ENCODE data around the gene ADAMTS6.
"Not testable (repeated sequence)": the region's sequence is repeated elsewhere in the genome, so short reads cannot be mapped to it uniquely, and the experiment has no call there.

The ADAMTS6 gene

DNA sequence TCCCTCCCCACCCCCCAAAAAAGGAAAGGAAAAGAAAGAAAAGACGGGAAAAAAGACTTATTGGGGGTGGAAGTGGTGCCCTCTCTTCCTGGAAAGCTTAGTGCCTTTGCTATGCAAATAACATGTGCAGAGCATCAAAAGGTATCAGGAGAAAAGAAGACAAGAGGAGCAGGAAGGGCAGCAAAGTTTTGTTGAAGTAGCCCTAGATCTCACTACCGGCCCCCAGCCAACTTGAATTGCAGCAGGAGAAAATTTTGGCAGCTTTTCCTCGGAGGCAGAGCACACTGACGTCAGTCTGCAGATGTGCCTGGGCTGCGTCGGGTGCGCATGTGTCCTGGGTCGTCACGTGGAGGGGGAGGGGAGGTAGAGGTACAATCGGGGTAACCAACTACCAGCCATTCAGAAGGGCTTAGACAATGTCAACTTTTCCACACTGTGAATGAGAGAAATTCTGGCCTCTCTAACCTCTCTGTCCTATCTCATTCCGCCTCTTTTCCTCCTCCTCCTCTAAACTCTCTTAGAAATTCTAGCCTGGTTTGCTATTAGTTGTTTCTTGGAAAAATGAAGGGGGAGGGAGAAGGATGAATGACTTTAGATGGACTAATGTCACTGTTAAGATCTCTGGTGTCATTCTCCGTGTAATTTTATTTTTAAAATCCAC is at the start of gene ADAMTS6:
Gene ADAMTS6 (minus strand): TSS at position 286 of the 661 bp plus-strand sequence. CDS start 8,247 bp downstream, outside the sequence.
- no peak for FAIRE-seq

GRCh38 chr5:65530904-65531303 is 49.2 kb upstream of the ADAMTS6 start:
- no peak for FAIRE-seq

DNA sequence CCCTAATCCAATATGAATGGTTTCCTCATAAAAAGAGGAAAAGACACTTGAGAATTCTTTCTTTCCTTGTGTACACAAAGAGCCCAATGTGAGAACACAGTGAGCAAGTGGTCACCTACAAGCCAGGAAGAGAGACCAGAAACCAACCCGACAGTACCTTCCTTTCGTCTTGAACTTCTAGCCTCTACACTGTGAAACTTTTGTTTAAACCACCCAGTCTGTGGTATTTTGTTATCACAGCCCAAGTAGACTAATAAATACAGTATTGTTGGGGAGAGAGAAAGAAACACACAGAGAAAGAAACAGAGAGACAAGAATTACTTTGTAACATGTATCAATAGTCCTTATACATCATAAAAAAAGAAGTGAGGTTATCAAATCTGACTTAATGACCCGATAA is 44.0 kb upstream of the ADAMTS6 start:
- FAIRE-seq = no peak

GRCh38 chr5:65512170-65512937 is 30.6 kb upstream of the ADAMTS6 start:
- FAIRE-seq = no peak

DNA sequence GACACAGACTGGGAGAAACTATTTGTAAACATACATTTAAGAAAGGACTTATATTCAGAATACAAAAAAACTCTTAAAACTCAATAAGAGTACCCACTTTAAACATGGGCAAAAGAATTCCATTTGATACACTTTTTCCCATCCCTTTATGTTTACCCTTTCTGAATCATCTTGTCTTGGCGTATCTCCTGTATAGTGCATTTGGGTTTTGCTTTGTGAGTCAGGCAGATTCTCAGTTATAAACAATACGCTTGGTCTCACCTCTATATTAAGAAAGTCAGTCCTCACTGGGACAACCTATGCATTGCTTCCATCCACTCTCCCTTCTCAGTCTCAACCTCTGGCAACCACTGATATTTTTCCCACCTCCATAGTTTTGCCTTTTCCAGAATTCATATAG is 27.3 kb upstream of the ADAMTS6 start:
- no peak for FAIRE-seq

GRCh38 chr5:65506961-65507360 is 25.2 kb upstream of the ADAMTS6 start:
- no peak for FAIRE-seq

DNA sequence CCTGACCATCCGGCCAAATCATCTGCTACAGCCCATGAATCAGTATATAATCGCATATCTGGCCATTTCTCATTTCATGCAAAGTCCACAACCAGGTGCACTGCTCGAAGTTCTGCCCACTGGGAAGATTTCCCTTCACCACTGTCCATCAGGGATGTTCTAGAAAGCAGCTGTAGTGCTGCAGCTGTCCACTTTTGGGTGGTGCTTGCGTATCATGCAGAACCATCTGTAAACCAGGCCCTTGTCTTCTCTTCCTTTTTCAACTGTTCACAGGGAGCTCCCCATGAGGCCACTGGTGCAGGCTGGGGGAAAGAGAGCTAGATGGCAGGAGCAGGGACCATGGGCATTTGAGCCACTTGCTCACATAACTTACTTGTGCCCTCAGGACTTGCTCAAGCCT is 7.4 kb upstream of the ADAMTS6 start:
- FAIRE-seq = no peak

DNA sequence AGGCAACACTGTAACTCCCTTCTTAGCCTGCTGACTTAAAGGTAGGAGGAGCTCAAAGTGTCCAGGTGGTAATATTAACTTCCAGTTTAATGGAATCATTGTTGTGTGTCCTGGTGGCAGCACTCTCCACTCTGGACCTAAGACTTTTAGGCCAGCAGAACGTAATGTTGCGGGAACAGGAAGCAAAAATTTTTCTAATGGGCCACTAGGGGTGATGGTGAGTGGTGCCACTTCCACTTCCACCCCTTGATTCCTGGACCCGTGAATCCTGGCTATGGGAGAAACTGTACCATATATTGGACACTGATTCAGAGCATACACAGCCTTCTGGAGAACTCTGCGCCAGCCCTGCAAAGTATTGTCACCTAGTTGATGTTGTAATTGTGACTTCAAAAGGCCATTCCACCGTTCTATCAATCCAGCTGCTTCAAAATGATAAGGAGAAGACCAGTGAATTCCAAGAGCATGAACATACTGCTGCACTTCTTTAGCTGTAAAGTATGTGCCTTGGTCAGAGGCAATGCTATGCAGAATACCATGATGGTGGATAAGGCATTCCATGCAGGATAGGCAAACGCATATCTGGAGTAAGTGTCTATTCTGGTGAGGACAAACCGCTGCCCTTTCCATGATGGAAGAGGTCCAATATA is 6.4 kb upstream of the ADAMTS6 start:
- FAIRE-seq = not testable (repeated sequence)

GRCh38 chr5:65486803-65487202 is 5.1 kb upstream of the ADAMTS6 start:
- not testable (repeated sequence) for FAIRE-seq

GRCh38 chr5:65485405-65485804 is 3.7 kb upstream of the ADAMTS6 start:
- FAIRE-seq = no peak

DNA sequence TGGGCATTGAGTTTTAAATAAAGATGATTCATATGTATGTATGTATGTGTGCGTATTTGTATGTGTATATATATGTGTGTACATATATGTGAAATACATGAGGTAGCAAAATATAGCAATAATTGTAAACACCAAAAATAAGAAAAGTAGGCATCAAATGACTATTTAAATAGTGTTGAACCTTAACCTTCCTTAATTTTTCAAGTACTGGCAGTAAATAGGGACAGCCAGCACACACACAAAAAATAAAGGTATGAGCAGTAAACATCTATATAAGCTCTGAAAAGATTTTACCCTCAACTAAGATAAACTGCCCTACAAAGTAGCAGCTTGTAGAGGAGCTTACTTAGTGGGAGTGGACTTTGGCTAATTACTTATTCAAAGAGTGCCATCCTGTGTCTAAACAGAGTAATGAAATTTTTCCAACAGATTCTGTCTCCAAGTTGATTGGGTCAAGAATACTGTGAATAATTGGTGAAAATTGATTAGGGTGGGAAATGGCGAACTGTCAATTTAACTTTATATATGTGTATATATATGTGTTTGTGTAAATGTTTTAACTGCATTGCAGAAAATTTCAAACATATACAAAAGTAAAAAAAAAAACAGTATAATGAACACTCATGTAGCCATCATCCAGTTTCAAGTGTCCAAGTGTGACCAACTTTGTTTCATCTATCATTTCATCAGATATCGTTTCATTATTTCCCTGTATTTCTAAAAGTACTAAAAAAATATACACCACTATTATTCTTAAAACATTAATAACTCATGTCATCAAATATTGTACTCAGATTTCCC is 2.0 kb upstream of the ADAMTS6 start:
- FAIRE-seq = peak; percentile 95

DNA sequence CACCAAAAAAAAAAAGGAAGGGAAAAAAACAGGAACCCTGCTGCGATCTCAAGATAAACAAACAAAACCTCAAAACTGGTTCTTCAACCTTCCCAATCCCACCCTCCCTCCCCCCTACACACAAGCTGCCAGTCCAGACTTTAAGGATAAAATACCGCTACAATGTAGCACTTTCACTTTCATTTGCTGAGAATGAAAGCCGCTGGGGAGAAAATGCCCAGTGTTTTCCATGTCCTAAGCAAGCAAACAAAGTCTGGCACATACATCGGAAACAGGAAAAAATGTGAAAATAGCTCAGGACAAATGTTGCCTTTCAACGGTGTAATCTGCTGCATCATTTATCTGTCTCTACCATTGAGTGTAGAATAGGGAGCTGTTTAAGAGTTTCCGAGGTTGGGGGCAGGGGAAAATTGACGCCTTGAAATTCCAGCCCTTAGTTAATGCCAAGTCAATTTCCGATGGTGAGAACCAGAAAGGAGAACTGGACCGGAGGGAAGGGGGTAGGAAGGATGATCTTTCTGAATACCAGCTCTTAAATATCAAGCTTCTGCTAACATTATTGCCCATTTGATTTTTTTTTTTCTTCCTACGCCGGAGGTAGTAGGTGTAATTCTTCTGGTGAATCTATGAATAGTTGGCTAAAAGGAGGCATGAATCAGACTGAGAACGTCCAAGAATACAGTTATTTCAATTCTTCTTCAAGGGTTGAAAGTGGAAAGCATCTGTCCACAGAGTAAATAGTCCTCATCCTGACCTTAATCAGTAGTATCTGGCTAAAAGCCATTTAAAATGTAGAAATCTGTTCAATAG is 1.2 kb upstream of the ADAMTS6 start:
- no peak for FAIRE-seq

GRCh38 chr5:65482296-65482735 is 596 bp upstream of the ADAMTS6 start:
- no peak for FAIRE-seq

GRCh38 chr5:65481171-65481581 is 544 bp downstream of the ADAMTS6 start:
- no peak for FAIRE-seq

GRCh38 chr5:65480306-65480865 is 1.3 kb downstream of the ADAMTS6 start:
- FAIRE-seq = no peak

DNA sequence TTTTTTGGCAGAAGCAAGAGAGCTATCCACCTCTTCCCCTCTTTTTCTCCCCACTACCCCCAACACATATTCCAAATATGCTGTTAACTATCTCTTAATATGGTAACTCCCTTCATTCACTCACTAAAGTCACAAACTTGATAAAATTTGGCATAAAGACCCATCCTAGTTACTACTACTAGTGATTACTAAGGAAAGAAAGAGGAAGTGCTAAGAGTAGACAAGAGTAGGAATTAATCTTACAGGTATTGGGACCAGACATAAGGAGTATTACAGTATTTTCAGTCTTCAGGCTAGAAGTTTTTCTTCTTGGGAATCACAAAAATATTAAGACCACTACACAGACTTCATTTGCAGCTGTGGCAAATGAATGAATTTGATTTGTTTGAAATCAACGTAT is 2.2 kb downstream of the ADAMTS6 start:
- FAIRE-seq = no peak

DNA sequence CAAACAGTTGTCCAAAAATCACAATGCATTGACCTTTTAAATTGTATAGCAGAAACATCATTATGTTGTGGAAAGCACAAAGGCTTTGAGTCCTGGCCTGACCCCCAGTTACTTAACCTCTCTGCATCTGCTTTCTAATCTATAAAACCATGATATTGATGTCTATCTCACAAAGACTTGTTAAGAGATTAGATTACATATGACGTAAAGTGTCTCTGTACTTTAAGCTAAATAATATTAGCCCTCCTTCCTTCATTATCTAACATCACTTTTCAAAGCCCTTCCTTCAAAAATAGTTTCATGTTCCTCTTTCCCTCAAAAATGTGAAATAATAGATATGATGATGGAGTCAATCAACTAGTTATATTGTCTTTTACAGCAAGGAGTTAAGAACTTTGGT is 3.4 kb downstream of the ADAMTS6 start:
- no peak for FAIRE-seq

- no peak for FAIRE-seq
Observed at GRCh38 chr5:65475895-65476294, 5.8 kb downstream of the ADAMTS6 start.

DNA sequence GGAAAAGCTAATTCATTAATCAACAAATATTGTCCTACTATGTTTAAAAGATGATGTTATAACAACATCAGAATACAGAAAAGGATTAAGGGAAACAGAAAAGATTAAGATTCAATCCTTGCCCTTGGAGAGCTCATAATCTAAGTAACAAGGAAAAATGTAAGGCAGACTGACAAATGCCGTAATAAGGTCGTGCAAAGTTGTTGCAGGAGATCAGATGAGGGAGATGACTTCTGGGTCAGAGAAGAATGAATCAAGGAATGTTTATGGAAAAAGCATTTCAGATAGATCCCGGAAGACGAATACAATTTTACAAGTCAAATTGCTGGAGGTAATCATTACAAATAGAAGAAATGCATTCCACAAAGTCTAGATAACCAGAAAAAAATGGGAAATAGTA is 6.4 kb downstream of the ADAMTS6 start:
- no peak for FAIRE-seq

- FAIRE-seq = no peak
Observed at GRCh38 chr5:65474130-65474711, 7.5 kb downstream of the ADAMTS6 start.

DNA sequence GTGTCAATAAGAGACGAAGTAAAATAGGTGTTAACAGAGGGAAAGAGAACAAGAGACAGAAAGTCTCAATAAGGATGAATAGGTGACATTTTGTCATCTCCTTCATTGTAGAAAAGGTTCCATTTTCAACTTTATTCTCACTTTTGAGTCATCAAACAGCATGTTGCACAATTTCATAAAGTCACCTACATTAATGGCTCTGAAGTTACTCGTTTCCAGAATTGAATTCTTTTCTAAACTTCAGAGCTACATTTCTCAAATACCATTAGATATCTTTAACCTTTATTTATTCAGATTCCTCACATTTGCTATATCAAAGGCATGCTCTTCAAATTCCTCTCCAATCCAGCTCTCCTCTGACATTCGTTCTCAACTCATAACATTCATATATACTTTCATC is 13.1 kb downstream of the ADAMTS6 start:
- no peak for FAIRE-seq

Data from A204.1 (cell line).